Neural progenitor cell (in vitro differentiated cells): Measurements from ENCODE around the gene ATXN1. TPM values are rescaled to one million over a fixed set of nuclear protein-coding genes. Genes with fewer than 3 reads are reported as not detected.

Experiments used
- DNase-seq: peaks from one replicate; pipeline ENCODE4 v3.0.0-alpha.2; 2016; ENCODE audit warnings: low spot score
- H2AFZ ChIP-seq: fragments of 200-600 bp; sonication (generic); replicated peaks from 2 replicates; pipeline ENCODE4 v1.6.1; 2016; ENCODE audit warnings: antibody characterized with exemption
- H3F3A ChIP-seq: fragments of 200-600 bp; sonication (generic); 2 replicates; pipeline ENCODE4 v1.6.1; 2016; ENCODE audit warnings: antibody characterized with exemption, low read depth
- H3K27ac ChIP-seq: fragments of 200-600 bp; sonication (generic); 2 replicates; pipeline ENCODE4 v1.5.1; 2016; ENCODE audit warnings: mild to moderate bottlenecking
- H3K27me3 ChIP-seq: fragments of 200-600 bp; sonication (generic); 2 replicates; pipeline ENCODE4 v1.6.1; 2016; ENCODE audit warnings: mild to moderate bottlenecking, moderate library complexity
- H3K36me3 ChIP-seq: fragments of 200-600 bp; sonication (generic); 2 replicates; pipeline ENCODE4 v1.5.1; 2016
- H3K4me1 ChIP-seq: fragments of 200-600 bp; sonication (generic); 2 replicates; pipeline ENCODE4 v1.6.1; 2016; ENCODE audit warnings: mixed run types
- H3K4me2 ChIP-seq: fragments of 200-600 bp; sonication (generic); 2 replicates; pipeline ENCODE4 v1.6.1; 2016
- H3K4me3 ChIP-seq: fragments of 200-600 bp; sonication (generic); 2 replicates; pipeline ENCODE4 v1.5.1; 2016
- H3K79me2 ChIP-seq: fragments of 200-600 bp; sonication (generic); 2 replicates; pipeline ENCODE4 v1.6.1; 2016; ENCODE audit warnings: low read depth
- H3K9ac ChIP-seq: fragments of 200-600 bp; sonication (generic); 2 replicates; pipeline ENCODE4 v1.6.1; 2016
- H3K9me3 ChIP-seq: fragments of 200-600 bp; sonication (generic); 2 replicates; pipeline ENCODE4 v1.5.1; 2016; ENCODE audit warnings: low read depth
- H4K20me1 ChIP-seq: fragments of 200-600 bp; sonication (generic); 2 replicates; pipeline ENCODE4 v1.6.1; 2016; ENCODE audit warnings: low read depth
- H3K27ac Mint-ChIP-seq: 3 replicates; pipeline ENCODE4 v1.8.0; 2021; ENCODE audit warnings: mixed read lengths
- H3K27me3 Mint-ChIP-seq: 2 replicates; pipeline ENCODE4 v1.8.0; 2022; ENCODE audit warnings: low read depth, mild to moderate bottlenecking, inconsistent platforms, moderate library complexity, mixed read lengths; ENCODE audit not compliant: insufficient read depth
- H3K36me3 Mint-ChIP-seq: 3 replicates; pipeline ENCODE4 v1.8.0; 2021; ENCODE audit warnings: mixed read lengths
- H3K4me1 Mint-ChIP-seq: 3 replicates; pipeline ENCODE4 v1.8.0; 2021; ENCODE audit warnings: mixed read lengths
- H3K4me3 Mint-ChIP-seq: 3 replicates; pipeline ENCODE4 v1.8.0; 2021; ENCODE audit warnings: mild to moderate bottlenecking, moderate library complexity, mixed read lengths
- H3K9me3 Mint-ChIP-seq: 3 replicates; pipeline ENCODE4 v1.8.0; 2020; ENCODE audit warnings: mixed read lengths
- CTCF ChIP-seq: fragments of 200-600 bp; sonication (generic); IDR thresholded peaks from 2 replicates; pipeline ENCODE4 v1.5.1; 2017; ENCODE audit warnings: antibody characterized with exemption, mild to moderate bottlenecking
- EZH2 ChIP-seq: fragments of 200-600 bp; sonication (generic); IDR thresholded peaks from 2 replicates; pipeline ENCODE4 v1.6.1; 2017; ENCODE audit warnings: antibody characterized with exemption, mild to moderate bottlenecking, moderate library complexity
- EZH2phosphoT487 ChIP-seq: fragments of 200-600 bp; sonication (generic); IDR thresholded peaks from 2 replicates; pipeline ENCODE4 v1.6.1; 2017; ENCODE audit warnings: antibody characterized with exemption
- total RNA-seq: library from RNA; depleted of rRNA; stranded (reverse); fragments of >200 nt; gene quantifications from 2 replicates; pipeline ENCODE4 v1.2.3, GENCODE V29; 2015; ENCODE audit warnings: low replicate concordance

The ATXN1 gene
- total RNA-seq, 1 donor from 2014 or later: 3.6 TPM

- Mint-ChIP-seq H3K4me3 (no peak overlapping the region), H3K36me3 (no peaks in the 10 kb centered on the region), H3K4me1 (no peaks in the 10 kb centered on the region), H3K9me3 (no peaks in the 10 kb centered on the region), H3K27me3 (peaks cover 2% of the 10 kb centered on the region), H3K27ac (no peak overlapping the region)
- Histone ChIP-seq H3K4me1 (no peaks in the 10 kb centered on the region), H3K4me2 (no peak overlapping the region), H3K79me2 (no peaks in the 10 kb centered on the region), H3K36me3 (no peaks in the 10 kb centered on the region), H3K9ac (no peak overlapping the region), H3K9me3 (no peaks in the 10 kb centered on the region), H3F3A (no peaks in the 10 kb centered on the region), H3K27me3 (no peaks in the 10 kb centered on the region), H3K4me3 (no peak overlapping the region), H4K20me1 (no peaks in the 10 kb centered on the region), H3K27ac (no peak overlapping the region), H2AFZ (no peak overlapping the region)
- no peak for DNase-seq
- no peak for TF ChIP-seq CTCF
- TF ChIP-seq EZH2: no peak
- TF ChIP-seq EZH2phosphoT487: no peak
Measured at GRCh38 chr6:16623029-16623653, 138.1 kb downstream of the ATXN1 start.

- H3K27me3 ChIP-seq: no peaks in the 10 kb centered on the region
- no peak overlapping the region for H3K4me3 Mint-ChIP-seq
- no peaks in the 10 kb centered on the region for H3F3A ChIP-seq
- H3K36me3 Mint-ChIP-seq: no peaks in the 10 kb centered on the region
- DNase-seq: no peak
- no peaks in the 10 kb centered on the region for H4K20me1 ChIP-seq
- H3K4me2 ChIP-seq: no peak overlapping the region
- no peaks in the 10 kb centered on the region for H3K27me3 Mint-ChIP-seq
- no peak overlapping the region for H3K27ac Mint-ChIP-seq
- H3K4me1 ChIP-seq: no peaks in the 10 kb centered on the region
- H3K36me3 ChIP-seq: no peaks in the 10 kb centered on the region
- no peak overlapping the region for H3K9ac ChIP-seq
- no peaks in the 10 kb centered on the region for H3K79me2 ChIP-seq
- no peaks in the 10 kb centered on the region for H3K4me1 Mint-ChIP-seq
- no peaks in the 10 kb centered on the region for H3K9me3 ChIP-seq
- no peak overlapping the region for H3K4me3 ChIP-seq
- H3K9me3 Mint-ChIP-seq: no peaks in the 10 kb centered on the region
- H3K27ac ChIP-seq: no peak overlapping the region
- H2AFZ ChIP-seq: no peak overlapping the region
- TF ChIP-seq EZH2phosphoT487 (no peak), CTCF (no peak), EZH2 (no peak)
Measured at GRCh38 chr6:16622193-16622592, 139.1 kb downstream of the ATXN1 start.

- H3K4me1 Mint-ChIP-seq: no peaks in the 10 kb centered on the region
- Histone ChIP-seq H2AFZ (no peak overlapping the region), H3K4me1 (no peaks in the 10 kb centered on the region), H3K79me2 (no peaks in the 10 kb centered on the region), H3K4me3 (no peak overlapping the region), H3K36me3 (no peaks in the 10 kb centered on the region), H3K27me3 (no peaks in the 10 kb centered on the region), H3K4me2 (no peak overlapping the region), H3K9me3 (no peaks in the 10 kb centered on the region), H4K20me1 (no peaks in the 10 kb centered on the region), H3K27ac (no peak overlapping the region), H3F3A (no peaks in the 10 kb centered on the region), H3K9ac (no peak overlapping the region)
- H3K9me3 Mint-ChIP-seq: no peaks in the 10 kb centered on the region
- TF ChIP-seq EZH2: no peak
- TF ChIP-seq CTCF: no peak
- no peak for TF ChIP-seq EZH2phosphoT487
- no peak for DNase-seq
- H3K36me3 Mint-ChIP-seq: no peaks in the 10 kb centered on the region
- no peak overlapping the region for H3K27ac Mint-ChIP-seq
- no peak overlapping the region for H3K4me3 Mint-ChIP-seq
- no peaks in the 10 kb centered on the region for H3K27me3 Mint-ChIP-seq
Measured at GRCh38 chr6:16621002-16621401, 140.3 kb downstream of the ATXN1 start.
